Fibroblast of lung (primary cell): Measurements from ENCODE around the gene SLC35G2. TPM values are rescaled to one million over a fixed set of nuclear protein-coding genes. Genes with fewer than 3 reads are reported as not detected.

Experiments used
- DNase-seq, 2 donors: peaks; one replicate each; pipeline versions ENCODE4 v3.0.0 to v3.0.0-alpha.2; 2010; ENCODE audit warnings: low read depth in 2 of 2
- H2AFZ ChIP-seq: 2 replicates; pipeline ENCODE4 v1.5.1; 2012; ENCODE audit warnings: low read length, control low read depth, inconsistent platforms
- H3K27ac ChIP-seq: 2 replicates; pipeline ENCODE4 v1.5.1; 2011; ENCODE audit warnings: low read length, control low read depth; ENCODE audit not compliant: insufficient read depth
- H3K27me3 ChIP-seq: 2 replicates; pipeline ENCODE4 v1.5.1; 2011; ENCODE audit warnings: mild to moderate bottlenecking, low read length; ENCODE audit not compliant: control insufficient read depth, insufficient read depth
- H3K36me3 ChIP-seq: 2 replicates; pipeline ENCODE4 v1.5.1; 2011; ENCODE audit warnings: low read length; ENCODE audit not compliant: control insufficient read depth, insufficient read depth
- H3K4me1 ChIP-seq: 2 replicates; pipeline ENCODE4 v1.5.1; 2011; ENCODE audit warnings: low read length; ENCODE audit not compliant: control insufficient read depth, insufficient read depth; ENCODE audit errors: extremely low read depth
- H3K4me2 ChIP-seq: 2 replicates; pipeline ENCODE4 v1.5.1; 2011; ENCODE audit warnings: low read length, control low read depth; ENCODE audit not compliant: insufficient read depth; ENCODE audit errors: extremely low read depth
- H3K4me3 ChIP-seq, 4 experiments: fragments of 200-600 bp in 1 of 4; sonication (generic) in 1 of 4; replicated peaks in 1 of 4; 2 replicates each; pipeline ENCODE4 v1.5.1; 2011 to 2016; ENCODE audit warnings: low read length in 4 of 4, low read depth in 3 of 4, mild to moderate bottlenecking in 3 of 4, control low read depth in 2 of 4, inconsistent platforms in 1 of 4, mixed read lengths in 1 of 4; ENCODE audit not compliant: insufficient read depth in 1 of 4; ENCODE audit errors: control extremely low read depth in 1 of 4
- H3K79me2 ChIP-seq: 2 replicates; pipeline ENCODE4 v1.5.1; 2012; ENCODE audit warnings: mild to moderate bottlenecking, low read length, inconsistent platforms; ENCODE audit not compliant: control insufficient read depth, insufficient read depth
- H3K9ac ChIP-seq: 2 replicates; pipeline ENCODE4 v1.5.1; 2011; ENCODE audit warnings: mild to moderate bottlenecking, low read length, control low read depth; ENCODE audit not compliant: insufficient read depth
- H3K9me3 ChIP-seq: 2 replicates; pipeline ENCODE4 v1.5.1; 2012; ENCODE audit warnings: low read depth, low read length; ENCODE audit not compliant: control insufficient read depth, insufficient read depth
- H4K20me1 ChIP-seq: 2 replicates; pipeline ENCODE4 v1.5.1; 2011; ENCODE audit warnings: low read length; ENCODE audit not compliant: control insufficient read depth, insufficient read depth; ENCODE audit errors: extremely low read depth
- CTCF ChIP-seq, 2 donors: IDR thresholded peaks in 1 of 2; conservative IDR thresholded peaks in 1 of 2; 1 replicate in 1 of 2; 2 replicates in 1 of 2; pipeline ENCODE4 v1.5.1; 2011 to 2012; ENCODE audit warnings: low read length in 2 of 2, control low read depth in 1 of 2, inconsistent platforms in 1 of 2, low read depth in 1 of 2, mild to moderate bottlenecking in 1 of 2
- EZH2 ChIP-seq: IDR thresholded peaks from 2 replicates; pipeline ENCODE4 v1.5.1; 2012; ENCODE audit warnings: low read length, control low read depth, mild to moderate bottlenecking; ENCODE audit errors: missing control alignments
- polyA plus RNA-seq, 2 donors: library from polyadenylated mRNA; depleted of rRNA in 1 of 2; stranded (reverse) in 1 of 2; unstranded in 1 of 2; fragments of >200 nt; gene quantifications; 2 replicates each; pipeline ENCODE4 v1.2.1, GENCODE V29; 2011 to 2012; ENCODE audit warnings: missing spikeins in 1 of 2
- total RNA-seq: library from RNA; depleted of rRNA; stranded (reverse); fragments of >200 nt; gene quantifications from 2 replicates; pipeline ENCODE4 v1.2.1, GENCODE V29; 2014

SLC35G2 gene
- total and polyA plus RNA-seq, 2 donors (not counting 1 experiment from before 2014, with no cell fraction given) = 14.9 to 15.4 TPM

- no peaks in the 10 kb centered on the region for H4K20me1 ChIP-seq
These were observed 85.8 kb downstream of the SLC35G2 start for GRCh38 chr3:136904746-136905145.

More at GRCh38 chr3:136904746-136905145, 85.8 kb downstream of the SLC35G2 start:
- no peaks in the 10 kb centered on the region for H3K4me1 ChIP-seq
- H3K4me3 ChIP-seq = no peak overlapping the region
- no peaks in the 10 kb centered on the region for H3K9me3 ChIP-seq
- no peaks in the 10 kb centered on the region for H3K36me3 ChIP-seq
- no peak overlapping the region for H3K9ac ChIP-seq
- peaks cover 75% of the 10 kb centered on the region for H3K79me2 ChIP-seq
- DNase-seq = no peak
- H2AFZ ChIP-seq = no peak overlapping the region
- TF ChIP-seq EZH2 = no peak
- TF ChIP-seq CTCF (conservative IDR thresholded peaks at IDR 0.05 in 1 of 2, IDR thresholded peaks at IDR 0.05 in 1 of 2; ENCODE audit: low read depth in 1 of 2, low read length in 2 of 2) = no peak
- no peak overlapping the region for H3K27ac ChIP-seq
- H3K27me3 ChIP-seq = no peaks in the 10 kb centered on the region
- no peak overlapping the region for H3K4me2 ChIP-seq

Other genes with a start within 250 kb of the SLC35G2 start
- gene STAG1, start 66.7 kb upstream of the SLC35G2 start, total RNA-seq = 38.6 and 48.0 TPM in 2 replicates
- gene STAG1, start 66.7 kb upstream of the SLC35G2 start, polyA plus RNA-seq = 23.2 and 24.6 TPM in 2 replicates
- 53.2 and 59.5 TPM in 2 replicates for gene NCK1, start 43.1 kb downstream of the SLC35G2 start, total RNA-seq
- gene NCK1, start 43.1 kb downstream of the SLC35G2 start, polyA plus RNA-seq = 56.2 and 62.7 TPM in 2 replicates
- 0.51 and 3.0 TPM in 2 replicates for gene IL20RB, start 138.9 kb downstream of the SLC35G2 start, total RNA-seq
- 1.9 and 2.0 TPM in 2 replicates for gene IL20RB, start 138.9 kb downstream of the SLC35G2 start, polyA plus RNA-seq